GM18498 (cell line): ENCODE measurements around the gene ADARB1.

ENCODE experiments used
- ATAC-seq: cut with Tn5 transposase; IDR thresholded peaks from one replicate; pipeline ENCODE4 v1.9.1; 2021; ENCODE audit warnings: mild to moderate bottlenecking, moderate library complexity; ENCODE audit not compliant: unreplicated experiment

The ADARB1 gene

GRCh38 chr21:45163413-45164123 is 89.2 kb downstream of the ADARB1 start:
- ATAC-seq = no peak

DNA sequence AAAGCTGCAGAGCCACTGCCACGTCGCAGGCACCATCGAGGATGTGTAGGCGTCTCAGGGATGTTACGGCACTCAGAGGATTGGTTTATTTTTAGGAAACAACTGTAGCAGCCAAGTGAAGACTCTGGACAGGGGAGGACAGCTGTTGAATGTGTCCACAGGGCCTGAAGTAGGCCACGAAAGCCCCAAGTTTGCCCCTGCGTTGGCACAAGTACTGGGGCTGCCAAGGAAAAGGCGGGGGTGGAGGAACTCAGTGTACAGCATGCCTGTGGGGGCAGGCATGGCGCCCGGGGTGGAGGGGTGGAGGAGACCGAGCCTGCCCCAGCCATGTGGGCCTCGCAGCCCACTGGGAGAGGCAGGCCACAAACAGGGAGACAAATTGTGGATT is 89.7 kb downstream of the ADARB1 start:
- ATAC-seq = no peak

- no peak for ATAC-seq
Observed at GRCh38 chr21:45164838-45165237, 90.5 kb downstream of the ADARB1 start.

DNA sequence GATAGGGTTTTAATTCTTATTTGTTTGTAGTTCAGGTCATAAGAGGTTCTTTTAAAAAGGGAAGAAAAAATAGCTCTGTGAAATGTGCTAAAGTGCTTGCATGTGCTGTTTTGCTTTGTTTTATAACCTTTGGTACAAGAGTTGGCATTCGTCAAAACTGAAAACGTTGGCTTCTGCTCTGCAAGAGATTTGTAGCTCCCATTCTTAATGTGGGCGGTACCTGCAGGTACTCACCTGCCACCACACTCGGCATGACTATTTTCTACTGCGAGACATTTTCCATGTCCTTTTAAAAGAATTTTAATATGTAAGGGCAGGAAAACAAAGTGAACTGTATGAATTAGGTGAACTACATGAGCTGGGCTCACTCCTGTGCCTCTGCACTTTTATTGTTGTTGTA is 92.6 kb downstream of the ADARB1 start:
- ATAC-seq = no peak

DNA sequence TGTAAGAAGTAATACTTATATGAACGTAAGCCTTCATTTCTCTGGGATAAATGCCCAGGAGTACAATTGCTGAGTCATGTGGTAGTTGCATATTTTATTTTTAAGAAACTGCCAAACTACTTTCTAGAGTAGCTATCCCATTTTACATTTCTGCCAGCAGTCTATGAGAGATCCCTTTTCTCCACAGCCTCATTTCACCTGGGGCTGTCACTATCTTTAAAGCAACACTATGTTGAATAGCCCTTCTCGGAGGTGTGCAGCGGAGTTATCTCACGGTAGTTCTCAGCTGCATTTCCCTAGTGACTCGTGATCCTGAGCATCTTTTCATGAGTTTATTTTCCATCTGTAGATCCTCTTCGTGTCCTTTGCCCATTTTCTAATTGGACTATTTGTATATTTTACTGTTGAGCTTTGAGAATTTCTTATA is 93.4 kb downstream of the ADARB1 start:
- ATAC-seq = no peak

GRCh38 chr21:45168522-45168921 is 94.1 kb downstream of the ADARB1 start:
- ATAC-seq = no peak

DNA sequence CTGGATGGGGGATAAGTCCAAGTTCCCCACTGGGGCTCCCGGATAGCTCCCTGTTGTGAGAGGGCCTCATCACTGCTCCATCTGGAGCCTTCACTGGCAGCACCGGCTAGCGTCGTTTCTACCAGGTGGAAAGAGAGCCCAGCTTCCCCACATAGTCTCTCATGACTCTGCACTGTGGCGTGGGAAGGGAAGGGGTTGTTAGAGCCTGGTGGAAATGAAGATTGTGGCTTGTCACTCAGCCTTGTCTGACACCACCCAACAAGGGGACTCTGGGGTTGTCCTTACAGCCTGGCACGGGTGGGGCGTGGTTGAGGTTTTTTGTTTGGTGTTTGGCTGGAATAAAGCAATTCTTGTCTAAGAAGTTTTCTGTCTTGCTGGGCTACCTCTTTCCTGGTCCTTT is 94.6 kb downstream of the ADARB1 start:
- no peak for ATAC-seq

DNA sequence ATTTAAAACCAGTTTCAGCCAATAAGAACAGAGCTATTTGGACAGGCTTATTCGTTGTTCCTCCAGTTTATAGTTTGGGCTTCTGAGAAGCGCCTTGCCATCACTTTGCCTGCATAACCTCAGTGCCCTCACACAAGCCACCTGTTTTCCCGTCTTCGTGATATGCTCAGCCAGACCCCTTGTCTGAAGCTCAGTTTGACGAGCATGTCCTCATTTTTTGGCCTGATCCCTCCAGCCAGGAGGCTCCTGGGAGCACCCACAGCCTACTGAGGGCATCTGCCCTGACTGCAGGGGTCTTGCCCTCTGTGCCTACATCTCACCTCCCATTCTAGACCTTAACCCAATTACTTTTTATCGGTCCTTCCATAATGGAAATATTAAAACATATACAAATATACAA is 95.3 kb downstream of the ADARB1 start:
- ATAC-seq = no peak

DNA sequence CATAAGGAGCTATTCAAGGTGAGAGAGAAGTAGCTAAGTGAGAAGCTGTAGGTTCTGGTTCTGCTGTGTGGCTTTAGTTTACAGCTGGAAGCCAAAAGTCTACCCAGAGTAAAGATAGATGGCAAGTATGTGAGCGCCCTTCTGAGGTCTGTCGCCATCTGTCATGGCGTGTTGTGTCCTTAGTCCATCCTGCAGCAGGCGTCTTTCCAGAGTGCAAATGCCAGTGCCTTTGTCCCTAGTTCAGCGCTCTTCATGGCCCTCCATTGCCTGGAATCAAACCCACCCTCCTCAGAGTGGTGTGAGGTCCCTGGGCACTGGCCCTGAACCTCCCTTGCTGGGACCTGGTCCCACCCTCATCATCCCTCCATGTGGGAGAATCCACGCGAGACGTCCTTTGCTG is 96.6 kb downstream of the ADARB1 start:
- ATAC-seq = no peak

DNA sequence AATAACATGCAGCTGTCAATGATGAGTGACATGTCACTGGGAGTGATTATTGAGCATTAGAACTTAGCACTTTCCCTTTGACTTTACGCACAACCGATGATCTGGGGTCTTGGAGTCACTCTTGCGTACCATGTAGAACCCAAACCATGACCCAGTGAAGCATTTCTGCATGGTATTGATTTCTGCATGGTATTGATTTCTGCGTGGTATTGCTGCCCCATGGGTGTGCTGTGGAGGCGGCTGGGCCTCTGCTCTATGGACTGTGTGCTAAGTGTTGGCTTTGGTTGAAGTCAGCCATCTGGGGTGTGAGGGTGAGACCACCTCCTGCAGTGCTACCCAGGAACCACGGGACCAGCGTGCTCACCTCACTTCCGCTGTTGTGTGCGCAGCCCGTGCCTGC is 98.0 kb downstream of the ADARB1 start:
- ATAC-seq = no peak

DNA sequence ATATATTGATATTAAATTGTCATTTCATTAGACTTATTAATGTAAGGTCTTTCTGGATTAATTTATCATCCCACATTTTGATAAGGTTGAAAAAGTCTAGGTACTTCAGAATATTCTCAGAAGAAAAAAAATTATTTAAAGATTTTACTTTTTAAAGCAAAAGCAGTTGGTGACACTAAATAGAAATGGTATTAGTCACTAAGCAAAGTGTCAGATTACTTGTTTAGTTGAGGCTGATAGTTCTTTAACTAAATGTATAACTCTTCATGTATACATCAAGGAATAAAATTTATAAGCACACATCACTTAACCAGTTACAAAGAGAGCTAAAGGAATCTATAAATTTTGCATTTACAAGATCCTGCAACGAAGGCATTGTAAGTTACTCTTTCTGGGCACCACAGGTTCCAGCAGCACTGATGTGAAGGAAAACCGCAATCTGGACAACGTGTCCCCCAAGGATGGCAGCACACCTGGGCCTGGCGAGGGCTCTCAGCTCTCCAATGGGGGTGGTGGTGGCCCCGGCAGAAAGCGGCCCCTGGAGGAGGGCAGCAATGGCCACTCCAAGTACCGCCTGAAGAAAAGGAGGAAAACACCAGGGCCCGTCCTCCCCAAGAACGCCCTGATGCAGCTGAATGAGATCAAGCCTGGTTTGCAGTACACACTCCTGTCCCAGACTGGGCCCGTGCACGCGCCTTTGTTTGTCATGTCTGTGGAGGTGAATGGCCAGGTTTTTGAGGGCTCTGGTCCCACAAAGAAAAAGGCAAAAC is 101.1 kb downstream of the ADARB1 start:
- no peak for ATAC-seq

DNA sequence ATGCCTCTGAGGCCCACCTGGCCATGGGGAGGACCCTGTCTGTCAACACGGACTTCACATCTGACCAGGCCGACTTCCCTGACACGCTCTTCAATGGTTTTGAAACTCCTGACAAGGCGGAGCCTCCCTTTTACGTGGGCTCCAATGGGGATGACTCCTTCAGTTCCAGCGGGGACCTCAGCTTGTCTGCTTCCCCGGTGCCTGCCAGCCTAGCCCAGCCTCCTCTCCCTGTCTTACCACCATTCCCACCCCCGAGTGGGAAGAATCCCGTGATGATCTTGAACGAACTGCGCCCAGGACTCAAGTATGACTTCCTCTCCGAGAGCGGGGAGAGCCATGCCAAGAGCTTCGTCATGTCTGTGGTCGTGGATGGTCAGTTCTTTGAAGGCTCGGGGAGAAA is 101.8 kb downstream of the ADARB1 start:
- no peak for ATAC-seq

GRCh38 chr21:45177039-45177438 is 102.7 kb downstream of the ADARB1 start:
- no peak for ATAC-seq

- ATAC-seq = no peak
Observed at GRCh38 chr21:45178070-45178608, 103.8 kb downstream of the ADARB1 start.

- no peak for ATAC-seq
Observed at GRCh38 chr21:45178971-45179370, 104.6 kb downstream of the ADARB1 start.

- ATAC-seq = no peak
Observed at GRCh38 chr21:45179568-45180245, 105.3 kb downstream of the ADARB1 start.

DNA sequence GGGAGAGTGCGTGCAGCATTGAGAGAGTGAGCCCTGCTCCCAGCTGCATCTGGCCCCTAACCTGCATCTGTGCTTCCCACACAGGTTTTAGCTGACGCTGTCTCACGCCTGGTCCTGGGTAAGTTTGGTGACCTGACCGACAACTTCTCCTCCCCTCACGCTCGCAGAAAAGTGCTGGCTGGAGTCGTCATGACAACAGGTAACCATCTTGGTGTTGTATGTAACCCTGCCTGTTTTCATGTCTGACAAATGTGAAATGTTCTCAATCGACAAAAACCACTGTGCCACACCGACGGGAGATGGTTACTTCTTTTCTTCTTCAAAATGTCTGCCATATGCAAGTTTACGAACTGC is 105.8 kb downstream of the ADARB1 start:
- ATAC-seq = no peak

- ATAC-seq = no peak
Observed at GRCh38 chr21:45182958-45183357, 108.6 kb downstream of the ADARB1 start.

GRCh38 chr21:45183852-45184251 is 109.5 kb downstream of the ADARB1 start:
- no peak for ATAC-seq

DNA sequence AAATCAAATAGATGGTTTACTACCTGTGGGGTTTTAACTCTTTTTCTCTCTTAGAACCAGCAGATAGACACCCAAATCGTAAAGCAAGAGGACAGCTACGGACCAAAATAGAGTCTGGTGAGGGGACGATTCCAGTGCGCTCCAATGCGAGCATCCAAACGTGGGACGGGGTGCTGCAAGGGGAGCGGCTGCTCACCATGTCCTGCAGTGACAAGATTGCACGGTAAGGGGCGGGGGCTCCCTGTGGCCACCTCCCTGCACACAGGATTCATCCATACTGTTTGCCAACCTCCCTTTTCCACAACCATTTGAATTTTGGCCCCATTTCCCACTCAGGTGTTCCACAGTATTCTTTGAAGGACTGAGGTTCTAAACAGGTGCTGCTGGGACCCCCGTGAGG is 110.5 kb downstream of the ADARB1 start:
- ATAC-seq = no peak

GRCh38 chr21:45186709-45187108 is 112.3 kb downstream of the ADARB1 start:
- ATAC-seq = no peak

GRCh38 chr21:45187646-45188045 is 113.3 kb downstream of the ADARB1 start:
- ATAC-seq = no peak
